ENCODE data around the gene IFNA14.

The IFNA14 gene

DNA sequence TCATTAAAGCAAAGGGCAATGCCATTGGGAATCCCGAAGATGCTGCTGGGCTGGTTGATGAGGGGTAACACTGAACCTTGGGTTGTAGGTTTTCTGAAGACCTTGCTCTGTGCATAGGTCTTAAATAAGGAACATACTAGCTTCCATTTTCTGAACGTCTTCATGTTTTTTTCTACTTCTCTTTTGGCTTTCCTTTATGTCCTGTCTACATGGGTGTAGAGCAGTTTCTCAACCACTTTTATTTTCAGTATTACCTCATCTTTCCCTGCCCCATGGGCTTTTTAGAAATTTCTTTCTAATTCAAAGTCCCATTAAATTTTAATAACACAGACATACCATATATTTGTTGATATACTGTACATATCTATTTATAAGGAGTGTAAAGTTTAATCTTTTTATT, at the start of gene IFNA14:
Gene IFNA14 (minus strand): TSS at position 95 of the 400 bp plus-strand sequence. CDS start 70 bp downstream, at position 25.
- in situ Hi-C loops (cut with MboI; ENCODE audit: low sequenced_read_pairs), result loop anchor here (25.0 kb wide), 1 partner anchor 222 kb away; no protein-coding TSS in a partner anchor

DNA sequence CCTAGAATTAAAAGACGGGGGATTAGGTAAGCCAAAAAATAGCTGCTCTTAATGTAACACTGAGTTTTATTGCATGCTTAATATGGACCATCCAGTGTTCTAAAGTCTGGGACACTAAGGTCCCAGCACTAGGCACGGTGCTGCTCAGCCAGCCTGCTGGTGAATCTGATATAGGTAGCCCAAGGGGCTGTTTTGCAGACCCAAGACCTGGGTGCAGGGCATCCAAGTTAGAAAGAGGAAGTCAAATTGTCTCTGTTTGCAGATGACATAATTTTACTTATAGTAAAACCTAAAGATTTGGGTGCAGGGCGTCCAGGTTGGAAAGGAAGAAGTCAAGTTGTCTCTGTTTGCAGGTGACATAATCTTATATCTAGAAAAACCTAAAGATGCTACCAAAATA, 47.5 kb upstream of the IFNA14 start:
- in situ Hi-C loops (cut with MboI; ENCODE audit: low sequenced_read_pairs), result no loop called here

DNA sequence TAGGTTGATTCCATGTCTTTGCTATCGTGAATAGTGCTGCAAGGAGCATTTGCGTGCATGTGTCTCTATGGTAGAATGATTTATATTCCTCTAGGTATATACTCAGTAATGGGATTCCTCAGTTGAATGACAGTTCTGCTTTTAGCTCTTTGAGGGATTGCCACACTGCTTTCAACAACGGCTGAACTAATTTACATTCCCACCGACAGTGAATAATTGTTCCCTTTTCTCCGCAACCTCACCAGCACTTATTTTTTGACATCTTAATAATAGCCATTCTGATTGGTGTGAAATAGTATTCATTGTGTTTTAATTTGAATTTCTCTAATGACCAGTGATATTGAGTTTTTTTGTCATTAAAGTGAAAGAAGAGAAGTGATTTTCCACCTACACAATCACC, 46.9 kb upstream of the IFNA14 start:
- in situ Hi-C loops (cut with MboI; ENCODE audit: low sequenced_read_pairs), result no loop called here

DNA sequence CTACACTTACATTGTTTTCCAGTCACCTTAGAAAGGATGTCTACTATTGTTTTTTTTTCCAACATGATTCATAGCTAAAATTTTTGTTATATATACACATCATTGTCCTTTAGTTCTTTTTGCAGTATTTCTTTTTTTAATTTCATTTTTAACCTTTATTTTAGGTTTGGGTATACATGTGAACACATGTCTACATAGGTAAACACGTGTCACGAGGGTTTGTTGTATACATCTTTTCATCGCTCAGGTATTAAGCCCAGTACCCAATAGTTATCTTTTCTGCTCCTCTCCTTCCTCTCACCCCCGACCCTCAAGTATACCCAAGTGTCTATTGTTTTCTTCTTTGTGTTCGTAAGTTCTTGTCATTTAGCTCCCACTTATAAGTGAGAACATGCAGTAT, 46.3 kb upstream of the IFNA14 start:
- in situ Hi-C loops (cut with MboI; ENCODE audit: low sequenced_read_pairs), result no loop called here

DNA sequence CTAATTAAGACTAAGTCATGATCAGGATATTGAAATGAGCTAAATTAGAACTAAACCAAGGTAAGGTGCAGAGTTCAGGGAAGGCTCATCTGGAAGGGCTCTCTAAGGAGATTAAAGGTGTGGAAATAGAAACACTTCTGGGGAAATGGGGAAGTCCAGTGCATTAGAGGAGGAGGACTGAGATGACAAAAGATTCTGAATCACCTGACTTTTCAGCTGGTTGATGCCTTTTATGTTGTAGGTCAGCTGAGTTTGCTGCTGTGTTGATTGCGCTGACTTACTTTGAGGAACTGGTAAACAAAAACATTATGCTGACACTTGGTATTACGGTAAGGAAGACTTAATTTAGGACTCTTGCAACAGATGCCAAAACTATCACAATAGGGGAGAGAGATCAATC, 41.5 kb upstream of the IFNA14 start:
- in situ Hi-C loops (cut with MboI; ENCODE audit: low sequenced_read_pairs), result no loop called here

DNA sequence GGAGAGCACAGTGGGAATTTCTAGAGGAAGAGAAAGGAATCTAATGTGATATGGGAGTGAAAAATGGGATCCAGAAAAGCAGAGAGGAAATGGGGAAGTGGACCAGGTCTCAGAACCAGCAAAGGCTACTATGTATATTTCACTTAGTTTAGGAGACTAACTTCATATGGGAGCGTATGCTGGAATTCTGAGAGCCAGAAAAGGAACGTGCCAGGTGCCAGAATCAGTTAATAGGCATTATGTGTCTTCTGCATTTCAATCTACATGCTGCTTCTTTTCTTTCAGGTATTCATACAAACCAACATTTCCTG, 28.5 kb upstream of the IFNA14 start:
- in situ Hi-C loops (cut with MboI; ENCODE audit: low sequenced_read_pairs), result no loop called here

DNA sequence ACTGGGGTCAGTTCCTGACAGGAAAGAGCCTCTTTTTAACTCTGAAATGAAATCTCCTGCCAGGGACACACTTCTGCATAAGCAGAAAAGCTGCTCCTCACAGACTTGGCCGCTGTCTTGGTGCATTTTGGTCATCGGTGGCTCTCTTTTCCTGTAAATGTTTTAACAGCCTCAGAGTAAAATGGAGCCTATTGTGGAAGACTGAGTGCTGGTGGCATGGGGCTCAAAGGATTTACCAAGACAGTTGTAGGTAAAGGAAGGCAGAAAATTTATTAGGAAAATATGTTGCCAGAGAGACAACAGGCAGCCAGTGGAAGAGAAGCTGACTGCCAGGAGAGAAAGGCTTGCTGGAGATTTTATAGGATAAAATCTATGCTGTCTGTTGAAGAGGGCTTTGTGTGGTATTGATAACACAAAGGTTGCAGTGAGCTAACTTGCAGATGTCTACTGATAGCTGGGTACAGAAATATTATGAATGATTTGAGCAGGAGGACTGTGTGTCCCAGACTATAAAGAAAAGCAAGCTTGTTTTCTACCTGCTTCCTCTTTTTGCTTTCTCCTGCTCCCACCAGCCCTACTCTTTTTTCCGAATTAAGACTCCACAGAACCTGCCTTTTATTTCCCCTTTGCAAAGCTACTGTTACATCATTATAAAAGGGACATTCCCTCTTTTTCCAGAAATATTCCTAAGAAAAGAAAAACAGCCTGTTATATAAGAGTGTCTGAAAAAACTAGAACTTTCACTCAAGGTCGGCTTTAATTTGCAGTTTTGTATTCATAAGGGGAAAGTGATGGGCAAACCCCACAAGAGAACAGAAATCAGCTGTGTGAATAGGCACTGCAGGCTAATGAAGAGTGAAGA, 27.9 kb upstream of the IFNA14 start:
- in situ Hi-C loops (cut with MboI; ENCODE audit: low sequenced_read_pairs), result no loop called here

DNA sequence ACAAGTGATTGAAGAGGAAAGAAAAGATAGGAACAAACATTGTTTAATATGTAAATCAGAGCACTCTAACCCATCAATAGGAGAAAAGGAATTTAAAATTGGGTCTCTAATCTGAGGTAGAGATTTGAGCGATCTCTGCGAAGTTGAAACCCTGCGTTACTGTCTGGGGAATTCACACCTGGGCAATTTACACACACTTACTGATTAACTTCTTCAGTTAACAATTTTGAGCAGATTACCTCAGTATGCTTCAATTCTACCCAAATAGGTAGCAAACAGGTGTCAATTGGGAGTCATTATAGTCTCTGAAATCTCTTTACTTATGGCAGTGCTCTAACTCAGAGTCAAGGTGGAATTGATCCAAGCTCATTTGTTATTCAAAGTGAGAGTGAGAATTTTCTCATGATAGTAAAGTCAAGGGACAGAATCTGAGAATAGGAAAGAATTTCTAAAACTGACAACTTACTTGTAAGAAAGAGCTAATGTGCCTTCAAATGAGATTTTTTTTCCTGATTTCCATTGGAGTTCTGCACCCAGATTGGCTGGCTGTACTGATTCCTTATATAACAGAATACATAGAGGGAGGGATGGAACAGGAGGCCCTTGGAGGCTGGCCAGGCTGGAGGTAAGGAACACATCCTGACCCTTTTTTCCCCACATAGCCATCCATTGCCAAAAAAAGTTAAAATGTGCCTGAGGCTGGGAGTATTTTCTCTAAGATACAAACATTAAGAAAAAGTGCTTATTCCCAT, 27.1 kb upstream of the IFNA14 start:
- in situ Hi-C loops (cut with MboI; ENCODE audit: low sequenced_read_pairs), result no loop called here

DNA sequence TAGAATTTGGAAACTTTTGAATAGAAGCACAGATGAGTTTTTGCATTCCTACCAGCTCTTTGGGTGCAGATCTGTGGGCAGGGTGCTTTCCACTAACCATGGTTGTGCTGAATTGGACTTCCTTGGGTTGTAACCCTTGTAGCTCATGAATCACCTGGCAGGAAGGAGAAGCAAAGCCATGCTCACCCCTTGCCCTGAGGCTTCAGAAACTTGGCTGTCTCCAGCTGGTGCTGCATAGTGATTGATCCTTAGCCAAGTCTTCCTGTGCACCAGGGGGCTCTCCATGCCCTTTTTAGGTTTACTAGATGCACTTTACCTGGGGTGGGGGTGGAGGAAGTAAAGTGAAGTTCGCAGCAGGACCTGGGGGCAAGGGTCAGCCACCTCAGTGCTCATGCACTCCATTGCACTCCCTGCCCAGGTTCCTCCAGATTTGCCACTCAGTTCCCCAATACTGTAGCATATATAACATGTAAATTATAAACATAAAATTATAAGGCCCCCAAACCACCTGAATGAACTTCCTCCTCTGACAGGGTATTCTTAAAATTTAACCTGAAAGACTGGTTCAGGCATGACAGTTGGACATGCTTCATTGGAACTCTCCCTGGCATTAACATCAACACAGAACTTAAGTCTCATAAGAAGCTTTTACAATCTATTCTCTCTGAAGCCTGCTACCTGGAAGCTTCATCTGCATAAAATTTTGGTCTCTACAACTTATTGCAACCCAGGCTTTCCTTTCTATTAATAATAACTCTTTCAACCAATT, 25.8 kb upstream of the IFNA14 start:
- in situ Hi-C loops (cut with MboI; ENCODE audit: low sequenced_read_pairs), result no loop called here

DNA sequence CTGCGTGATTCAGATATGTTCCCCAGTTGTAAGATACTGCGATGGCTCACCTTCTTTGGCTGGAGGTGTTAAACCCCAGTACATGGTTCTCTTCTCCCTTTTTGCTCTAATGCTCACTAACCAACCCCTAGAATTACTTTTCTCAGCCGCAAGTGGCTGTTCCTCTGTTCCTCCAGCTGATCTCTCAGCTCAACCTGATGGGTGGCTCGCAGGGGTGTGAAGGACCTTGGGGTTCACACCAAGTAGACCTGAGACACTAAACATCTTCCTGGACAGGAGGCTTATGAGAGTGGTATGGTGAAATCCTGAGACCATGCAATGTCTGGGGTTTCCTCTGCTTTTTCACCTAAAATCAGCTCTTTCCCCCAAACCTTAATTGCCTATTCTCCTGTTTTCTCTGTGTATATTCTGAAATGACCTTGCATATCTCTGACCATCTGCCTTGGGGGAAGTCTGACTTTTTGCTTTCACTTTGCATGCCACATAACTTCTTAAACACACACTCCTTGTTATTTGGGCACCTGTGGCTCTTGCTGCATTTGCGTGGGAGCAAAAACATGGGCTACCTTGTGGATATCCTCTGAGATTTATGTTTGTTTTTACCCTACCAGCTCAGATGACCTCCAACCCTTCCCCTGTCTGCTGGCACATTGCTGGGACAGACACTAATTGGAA, 15.9 kb upstream of the IFNA14 start:
- in situ Hi-C loops (cut with MboI; ENCODE audit: low sequenced_read_pairs), result no loop called here

DNA sequence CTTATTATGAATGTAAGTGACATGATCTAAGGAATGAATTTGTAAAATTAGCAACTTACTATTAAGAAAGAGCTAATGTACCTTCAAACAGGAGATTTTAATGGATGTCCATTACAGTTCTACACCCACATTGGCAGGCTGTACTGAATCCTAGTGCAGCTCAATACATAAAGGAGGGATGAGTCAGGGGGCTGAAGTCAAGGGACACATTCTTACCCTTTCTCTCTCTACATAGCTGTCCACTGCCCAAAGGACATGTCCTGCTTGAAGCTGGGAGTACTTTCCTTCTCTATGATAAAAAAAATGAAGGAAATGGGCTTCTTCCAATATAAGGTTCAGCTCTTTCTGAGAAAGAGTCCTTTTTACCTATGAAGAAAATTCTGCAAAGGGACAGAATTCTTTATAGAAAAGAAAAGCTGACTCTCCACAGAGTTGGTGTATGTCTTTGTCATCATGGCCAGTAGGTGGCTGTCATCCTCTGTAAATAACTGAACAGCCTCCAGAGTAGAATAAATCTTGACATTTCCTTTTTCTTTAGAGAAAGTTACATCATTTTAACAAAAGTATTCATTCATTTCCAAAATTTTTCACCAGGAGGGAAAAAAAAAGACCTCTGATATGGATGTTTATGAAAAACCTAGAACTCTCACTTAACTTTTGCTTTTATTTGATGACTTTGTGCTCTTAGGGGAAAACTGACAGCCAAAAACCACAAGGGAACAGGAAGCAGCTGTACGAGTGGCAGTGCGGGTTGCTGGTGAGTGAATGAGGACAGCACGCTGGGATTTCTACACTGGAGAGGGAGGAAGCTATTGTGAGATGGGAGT, 13.1 kb upstream of the IFNA14 start:
- in situ Hi-C loops (cut with MboI; ENCODE audit: low sequenced_read_pairs), result no loop called here

DNA sequence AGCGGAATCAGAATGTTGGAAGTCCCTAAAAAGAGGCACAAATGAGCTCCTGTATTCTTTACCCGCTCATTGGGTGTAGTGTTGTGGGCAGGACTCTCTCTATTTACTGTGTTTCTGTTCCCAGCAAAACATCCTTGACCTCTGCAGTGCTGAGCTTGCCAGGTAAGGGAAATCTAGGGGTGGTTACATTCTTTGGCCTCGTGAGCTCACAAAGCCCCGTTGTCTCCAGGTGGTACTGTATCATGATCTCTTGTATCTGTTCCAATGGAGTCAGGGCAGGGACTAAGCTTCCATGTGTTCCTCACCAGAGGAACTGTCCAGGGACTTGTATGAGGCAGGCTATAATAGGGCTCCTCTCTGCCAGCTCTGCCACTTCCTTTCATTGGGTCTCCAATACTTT, 11.8 kb upstream of the IFNA14 start:
- in situ Hi-C loops (cut with MboI; ENCODE audit: low sequenced_read_pairs), result no loop called here

DNA sequence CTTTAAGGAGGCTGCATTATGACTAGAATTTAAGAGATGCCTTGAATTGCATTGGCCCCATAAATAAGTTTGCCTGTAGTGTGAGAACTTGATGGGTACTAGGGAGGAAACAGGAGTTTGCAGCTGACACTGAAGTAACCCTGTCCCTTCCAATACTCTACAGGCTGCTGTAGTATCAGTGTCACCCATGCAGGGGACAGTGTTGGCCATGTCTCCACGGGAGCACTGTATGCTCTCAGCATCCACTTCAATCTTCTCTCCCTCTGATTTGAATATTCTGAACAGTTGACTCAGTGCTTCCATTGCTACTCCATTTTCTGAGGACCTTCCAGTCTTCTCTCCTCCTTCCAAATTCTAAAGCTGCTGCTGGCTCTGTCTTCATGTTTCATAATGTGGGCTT, 11.4 kb upstream of the IFNA14 start:
- in situ Hi-C loops (cut with MboI; ENCODE audit: low sequenced_read_pairs), result no loop called here

DNA sequence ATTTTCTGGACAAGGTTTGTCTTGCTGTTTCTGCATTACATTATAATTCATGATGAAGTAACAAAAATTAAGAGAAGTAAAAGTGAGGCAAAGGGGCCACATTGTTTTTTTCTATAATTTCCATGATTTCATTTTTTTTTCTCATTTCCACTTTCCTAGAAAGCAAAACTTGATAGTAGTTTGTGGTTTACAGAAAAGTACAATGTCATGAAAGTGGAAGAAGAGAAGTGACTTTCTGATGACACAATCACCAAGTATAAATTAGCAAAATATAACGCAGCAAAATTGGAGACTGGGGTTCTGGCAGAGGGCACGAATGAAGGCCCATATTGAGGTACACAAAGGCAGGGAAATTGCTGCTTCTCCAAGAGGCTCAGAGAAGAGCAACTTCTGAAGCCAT, 5.0 kb upstream of the IFNA14 start:
- in situ Hi-C loops (cut with MboI; ENCODE audit: low sequenced_read_pairs), result loop anchor here (25.0 kb wide), 1 partner anchor 217 kb away; no protein-coding TSS in a partner anchor

DNA sequence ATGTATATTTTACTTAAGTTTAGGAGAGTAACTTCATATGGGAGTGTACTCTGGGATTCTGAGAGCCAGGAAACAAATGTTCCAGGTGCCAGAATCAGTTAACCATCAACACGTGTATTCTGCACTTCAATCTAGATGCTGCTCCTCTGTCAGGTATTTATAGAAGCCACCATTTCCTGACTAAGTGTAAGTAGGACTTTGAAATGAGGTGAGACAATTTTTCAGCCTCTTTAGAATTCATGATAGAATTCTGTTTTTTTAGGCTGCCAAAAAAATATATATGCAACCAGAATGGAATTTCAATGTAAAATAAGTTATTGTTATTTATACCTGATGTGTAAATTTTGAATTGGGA, 3.5 kb downstream of the IFNA14 start:
- in situ Hi-C loops (cut with MboI; ENCODE audit: low sequenced_read_pairs), result loop anchor here (25.0 kb wide), 1 partner anchor 226 kb away; no protein-coding TSS in a partner anchor

DNA sequence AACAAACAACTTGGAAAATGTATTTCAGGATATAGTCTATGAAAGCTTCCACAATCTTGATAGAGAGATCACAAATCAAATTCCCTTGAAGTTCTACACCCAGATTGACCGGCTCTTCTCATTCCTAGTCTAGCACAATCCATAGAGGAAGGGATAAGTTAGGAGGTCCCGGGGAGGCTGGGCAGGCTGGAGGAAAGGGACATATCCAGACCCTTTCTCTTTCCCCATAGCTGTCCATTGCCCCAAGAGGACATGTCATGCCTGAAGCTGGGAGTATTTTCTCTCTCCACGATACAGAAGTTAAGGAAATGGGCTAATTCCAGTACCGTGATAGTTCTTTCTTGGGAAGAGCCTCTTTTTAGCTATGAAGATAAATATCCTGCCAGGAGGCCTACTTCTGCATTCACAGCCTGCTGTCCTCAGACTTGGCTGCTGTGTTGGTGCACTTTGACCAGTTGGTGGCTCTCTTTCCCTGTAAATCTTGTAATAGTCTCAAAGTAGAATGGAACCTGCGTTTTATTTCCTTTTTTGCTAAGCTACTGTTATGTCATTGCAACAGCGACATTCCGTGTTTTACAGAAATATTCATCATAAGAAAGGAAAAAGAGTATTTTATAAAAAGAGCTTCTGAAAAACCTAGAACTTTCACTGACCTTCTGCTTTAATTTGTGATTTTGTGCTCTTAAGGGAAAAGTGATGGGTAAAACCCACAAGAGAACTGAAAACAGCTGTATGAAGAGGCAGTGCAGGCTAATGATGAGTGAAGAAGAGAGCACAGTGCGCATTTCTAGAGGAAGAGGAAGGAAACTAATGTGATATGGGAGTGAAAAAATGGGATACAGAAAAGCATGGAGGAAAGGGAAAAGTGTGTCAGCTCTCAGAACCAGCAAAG, 4.1 kb downstream of the IFNA14 start:
- in situ Hi-C loops (cut with MboI; ENCODE audit: low sequenced_read_pairs), result loop anchor here (25.0 kb wide), 1 partner anchor 227 kb away; no protein-coding TSS in a partner anchor

DNA sequence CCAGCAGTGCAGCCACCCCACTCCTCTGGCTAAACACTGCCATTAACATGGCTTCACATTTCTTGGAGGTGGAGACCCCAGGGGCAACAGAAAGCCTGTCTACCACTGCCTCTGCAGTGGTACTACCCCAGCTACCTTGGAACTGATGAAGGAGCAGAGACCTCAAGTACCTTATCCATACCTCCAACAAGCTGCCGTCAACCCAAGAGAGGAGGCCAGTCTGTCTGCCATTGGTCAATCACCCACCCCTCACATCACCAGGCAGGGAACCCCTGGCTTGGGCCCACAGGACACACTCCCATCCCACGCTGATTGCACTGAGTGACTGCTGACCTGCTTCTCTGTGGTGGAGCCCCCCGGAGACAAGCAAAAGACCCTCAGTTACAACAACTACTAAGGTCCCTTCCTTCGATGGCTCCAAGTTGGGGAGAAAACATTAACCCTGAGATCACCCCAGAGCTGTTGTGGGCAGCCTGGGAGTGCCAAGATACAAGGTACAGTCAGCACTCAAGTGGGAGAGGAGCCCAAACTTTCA, 5.6 kb downstream of the IFNA14 start:
- in situ Hi-C loops (cut with MboI; ENCODE audit: low sequenced_read_pairs), result loop anchor here (25.0 kb wide), 1 partner anchor 228 kb away; no protein-coding TSS in a partner anchor

DNA sequence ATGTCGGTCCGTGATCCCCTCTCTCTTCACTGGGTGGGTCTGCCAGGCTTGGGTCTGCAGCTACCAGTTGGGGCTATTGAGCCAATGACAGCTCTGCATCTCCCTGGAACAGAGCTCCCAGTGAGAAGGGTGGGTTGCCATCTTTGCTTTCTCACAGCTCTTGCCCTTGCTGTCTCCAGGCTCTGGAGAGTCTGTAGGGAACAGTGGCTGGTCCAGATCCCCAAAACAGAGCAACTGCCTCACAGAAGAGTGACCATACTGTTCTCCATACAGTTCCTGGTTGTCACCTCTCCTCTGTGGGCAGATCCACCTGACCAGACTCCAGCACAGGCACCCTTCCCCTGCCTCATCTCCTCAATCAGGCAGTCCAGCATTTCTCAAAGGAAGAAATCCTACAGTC, 6.5 kb downstream of the IFNA14 start:
- in situ Hi-C loops (cut with MboI; ENCODE audit: low sequenced_read_pairs), result loop anchor here (25.0 kb wide), 1 partner anchor 229 kb away; no protein-coding TSS in a partner anchor

DNA sequence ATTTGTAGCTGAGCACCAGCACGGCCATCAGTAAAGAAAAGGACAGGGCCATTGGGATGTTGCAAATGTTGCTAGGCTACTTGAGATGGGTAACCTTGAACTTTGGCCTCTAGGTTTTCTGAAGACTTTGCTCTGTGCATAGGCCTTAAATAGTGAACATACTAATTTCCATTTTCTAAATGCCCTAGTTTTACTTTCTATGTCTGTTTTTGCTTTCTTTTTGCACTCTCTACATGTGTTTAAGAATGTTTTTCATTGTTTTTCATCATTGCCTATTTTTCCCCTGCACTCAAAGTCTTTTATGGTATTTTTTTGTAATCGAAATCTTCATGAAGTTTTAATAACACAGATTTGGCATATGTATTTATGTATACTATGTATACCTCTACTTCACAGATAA, 11.7 kb downstream of the IFNA14 start, which contains the start of gene IFNA17:
Gene IFNA17 (minus strand): TSS at position 101 of the 400 bp plus-strand sequence. CDS start 49 bp downstream, at position 52.
- in situ Hi-C loops (cut with MboI; ENCODE audit: low sequenced_read_pairs), result loop anchor here (25.0 kb wide), 1 partner anchor 234 kb away; no protein-coding TSS in a partner anchor

Data from HL-60/S4 treated with retinoic acid at 250 ng/mL for 4 days and 3 days (cell line).